ENCODE results near the gene TRAP1.

TRAP1 gene

GRCh38 chr16:3731126-3731935, 14.0 kb upstream of the TRAP1 start:
- no peak overlapping the region for H3K27ac ChIP-seq (ENCODE audit: low read depth, low read length)
- H3K36me3 ChIP-seq (ENCODE audit: low read length): peaks cover 2% of the 10 kb centered on the region; the same call in 1 of the 2 replicates
- no peak overlapping the region for H3K4me2 ChIP-seq (ENCODE audit: low read depth, low read length, poor library complexity, severe bottlenecking)
- no peaks in the 10 kb centered on the region for H3K9me3 ChIP-seq (ENCODE audit: insufficient read depth, low read length)
- no peak overlapping the region for H2AFZ ChIP-seq (ENCODE audit: low read depth, low read length, severe bottlenecking)
- H3K9me2 ChIP-seq (replicated peaks; ENCODE audit: insufficient read depth, low read length): no peaks in the 10 kb centered on the region
- H3F3A ChIP-seq (ENCODE audit: insufficient read depth): peaks cover 8% of the 10 kb centered on the region; the same call in 1 of the 2 replicates
- 0 out of 2 replicates have a peak, but pooled peaks cover 2% of the 10 kb centered on the region for H4K20me1 ChIP-seq (ENCODE audit: low read depth, low read length)
- TF ChIP-seq CTCF (IDR thresholded peaks at IDR 0.05; ENCODE audit: insufficient read depth, low read length, poor library complexity, severe bottlenecking) (no peak), EZH2phosphoT487 (conservative IDR thresholded peaks at IDR 0.05; ENCODE audit: low read length) (no peak)
- H3K4me3 ChIP-seq (ENCODE audit: insufficient read depth, low read length, poor library complexity, severe bottlenecking): no peak overlapping the region
- H3K27me3 ChIP-seq (ENCODE audit: low read length): no peaks in the 10 kb centered on the region
- no peaks in the 10 kb centered on the region for H3K79me2 ChIP-seq (ENCODE audit: insufficient read depth, low read length)
- no peak overlapping the region for H3K9ac ChIP-seq (ENCODE audit: low read length)

- no peak overlapping the region for H3K27ac ChIP-seq (ENCODE audit: low read depth, low read length)
Observed at GRCh38 chr16:3730161-3731125, 13.1 kb upstream of the TRAP1 start.

More at GRCh38 chr16:3730161-3731125, 13.1 kb upstream of the TRAP1 start:
- H3K9ac ChIP-seq (ENCODE audit: low read length): no peak overlapping the region
- H2AFZ ChIP-seq (ENCODE audit: low read depth, low read length, severe bottlenecking): no peak overlapping the region
- H3K9me2 ChIP-seq (replicated peaks; ENCODE audit: insufficient read depth, low read length): no peaks in the 10 kb centered on the region
- peaks cover 8% of the 10 kb centered on the region; the same call in 1 of the 2 replicates for H3F3A ChIP-seq (ENCODE audit: insufficient read depth)
- H3K36me3 ChIP-seq (ENCODE audit: low read length): peaks cover 2% of the 10 kb centered on the region; the same call in 1 of the 2 replicates
- no peaks in the 10 kb centered on the region for H3K9me3 ChIP-seq (ENCODE audit: insufficient read depth, low read length)
- H3K79me2 ChIP-seq (ENCODE audit: insufficient read depth, low read length): no peaks in the 10 kb centered on the region
- H3K4me2 ChIP-seq (ENCODE audit: low read depth, low read length, poor library complexity, severe bottlenecking): no peak overlapping the region
- no peaks in the 10 kb centered on the region for H3K27me3 ChIP-seq (ENCODE audit: low read length)
- H3K4me3 ChIP-seq (ENCODE audit: insufficient read depth, low read length, poor library complexity, severe bottlenecking): no peak overlapping the region
- 0 out of 2 replicates have a peak, but pooled peaks cover 2% of the 10 kb centered on the region for H4K20me1 ChIP-seq (ENCODE audit: low read depth, low read length)
- TF ChIP-seq EZH2phosphoT487 (conservative IDR thresholded peaks at IDR 0.05; ENCODE audit: low read length) (no peak), CTCF (IDR thresholded peaks at IDR 0.05; ENCODE audit: insufficient read depth, low read length, poor library complexity, severe bottlenecking) (no peak)
